GM21737 (cell line): ENCODE measurements around the gene ANGPTL4.
A peak's percentile ranks its signal among the peaks of the same experiment; 100 is the strongest.
"Not testable (repeated sequence)": the region's sequence is repeated elsewhere in the genome, so short reads cannot be mapped to it uniquely, and the experiment has no call there.

Experiments
- ATAC-seq: cut with Tn5 transposase; IDR thresholded peaks from one replicate; pipeline ENCODE4 v1.9.1; 2021; ENCODE audit warnings: mild to moderate bottlenecking, moderate library complexity; ENCODE audit not compliant: unreplicated experiment

ANGPTL4 gene

GRCh38 chr19:8388612-8388958 lies 24.6 kb downstream of the ANGPTL4 start:
- no peak for ATAC-seq

- peak; percentile 89 for ATAC-seq
Observed at GRCh38 chr19:8389891-8390616, 26.1 kb downstream of the ANGPTL4 start, which contains the start of gene RAB11B. RAB11B (plus strand) TSS chr19:8390360; CDS start chr19:8390417, 57 bp downstream.

DNA sequence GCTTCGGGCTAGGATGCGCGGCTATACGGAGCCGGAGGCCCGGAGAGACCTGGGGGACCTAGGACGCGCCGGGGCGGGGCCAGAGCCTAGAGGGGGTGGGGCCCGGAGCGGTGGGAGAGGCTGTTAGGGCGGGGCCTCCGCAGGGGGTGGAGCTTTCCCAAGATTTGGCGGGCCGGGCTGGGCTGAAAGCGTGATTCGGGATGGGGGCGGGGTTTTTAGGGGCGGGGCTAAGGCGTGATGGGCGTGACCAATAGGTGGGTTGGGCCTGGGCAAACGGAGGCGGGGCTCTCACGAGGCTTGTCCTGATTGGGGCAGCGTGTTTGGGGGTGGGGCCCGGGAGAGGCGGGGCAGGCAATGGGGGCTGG lies 26.6 kb downstream of the ANGPTL4 start:
- ATAC-seq = peak; percentile 38

DNA sequence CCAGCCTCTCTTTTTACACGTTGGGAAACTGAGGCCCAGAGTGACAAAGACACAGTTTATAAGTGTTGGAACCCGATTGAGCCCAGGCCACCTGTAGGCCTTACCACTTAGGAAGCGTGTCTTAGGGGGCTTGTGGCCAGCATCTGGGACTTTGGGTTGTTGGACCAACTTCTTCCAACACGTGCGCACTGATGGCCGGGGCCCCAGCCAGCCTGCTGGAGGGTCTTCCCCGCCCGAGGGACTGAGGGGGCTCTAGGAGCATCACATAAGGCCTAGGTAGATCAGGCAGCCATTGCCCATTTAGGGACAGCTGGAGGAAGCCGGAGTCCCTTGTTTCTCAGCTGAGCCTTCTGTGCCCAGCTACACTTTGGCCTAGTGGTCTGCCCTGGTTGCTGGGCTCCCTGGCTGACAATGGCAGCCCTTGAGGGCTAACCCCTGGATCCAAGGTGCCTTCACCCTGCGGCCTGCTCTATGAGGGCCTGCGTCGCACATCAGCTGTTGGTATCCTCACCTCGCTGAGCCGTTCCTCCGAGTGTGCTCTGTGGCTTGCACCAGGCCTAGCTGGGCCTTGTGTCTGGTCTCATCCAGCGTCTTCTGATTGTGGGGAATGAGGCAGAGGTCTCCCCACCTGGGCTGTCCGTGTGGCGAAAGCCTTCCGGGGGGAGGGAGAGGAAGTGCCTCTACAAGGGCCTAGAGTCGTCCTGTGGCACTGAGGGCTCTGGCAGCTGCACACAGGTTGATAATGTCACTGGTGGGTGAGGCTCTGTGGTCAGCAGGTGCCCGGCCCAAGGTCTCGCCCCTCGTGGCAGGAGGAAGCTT lies 27.5 kb downstream of the ANGPTL4 start:
- no peak for ATAC-seq

DNA sequence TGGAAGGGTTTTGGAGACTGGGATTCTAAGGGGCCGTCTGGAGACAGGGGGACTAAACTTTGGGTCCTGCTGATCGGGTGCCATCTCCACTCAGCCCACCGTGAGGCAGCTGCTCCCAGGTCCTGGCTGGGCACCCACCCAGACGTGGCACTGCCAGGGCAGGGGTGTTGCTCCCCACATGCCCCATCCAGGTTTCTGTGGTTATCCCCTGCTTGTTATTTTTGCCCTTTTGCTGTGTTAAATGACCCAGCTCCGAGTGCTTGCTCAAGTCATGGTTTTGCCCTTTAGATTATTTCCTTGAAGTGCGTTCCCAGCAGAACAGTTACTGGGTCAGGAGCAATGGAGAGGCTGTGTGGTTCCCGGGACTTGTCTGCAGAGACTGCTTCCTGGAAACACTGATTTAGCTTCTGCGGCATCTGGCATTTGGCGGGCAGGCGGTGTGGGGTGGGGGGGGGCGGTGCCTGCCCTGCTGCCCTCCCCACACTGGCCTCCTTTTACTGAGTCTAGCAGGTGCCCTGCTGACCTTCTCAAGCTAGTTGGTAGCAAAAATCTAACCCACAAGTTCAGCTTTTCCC lies 28.1 kb downstream of the ANGPTL4 start:
- no peak for ATAC-seq

DNA sequence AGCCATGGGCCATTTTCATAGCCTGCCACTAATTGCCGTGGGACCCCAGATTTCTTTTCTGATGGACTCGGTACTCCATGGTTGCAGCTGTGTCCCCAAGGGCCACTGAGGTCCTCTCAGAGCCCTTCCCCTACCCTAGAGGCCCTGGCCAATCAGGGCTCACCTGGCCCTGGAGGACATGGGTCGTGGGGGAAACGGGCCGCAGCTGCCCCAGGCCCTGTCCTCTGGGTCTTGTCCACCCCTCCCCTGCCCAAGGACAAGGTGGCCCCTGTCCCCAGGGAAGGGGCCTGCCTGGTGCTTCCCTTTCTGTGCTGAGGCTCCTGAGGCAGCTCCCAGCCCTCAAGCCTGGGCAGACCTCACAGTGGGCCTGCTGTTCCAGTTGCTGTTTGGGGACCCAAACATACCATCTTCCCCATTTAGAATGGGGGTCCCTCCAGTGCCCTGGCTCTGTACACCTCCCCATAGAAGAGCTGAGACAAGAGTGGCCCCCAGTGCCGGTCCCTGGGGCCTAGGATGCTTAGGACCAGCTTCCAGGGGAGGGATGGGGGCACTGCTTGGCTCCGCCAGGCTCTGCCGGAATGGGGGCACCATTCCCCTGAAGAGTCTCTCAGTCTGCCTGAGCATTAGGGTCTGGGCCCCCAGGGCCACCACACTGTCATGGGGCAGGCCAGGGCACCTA lies 29.4 kb downstream of the ANGPTL4 start:
- no peak for ATAC-seq

GRCh38 chr19:8393871-8394250 lies 29.9 kb downstream of the ANGPTL4 start:
- no peak for ATAC-seq

- no peak for ATAC-seq
Observed at GRCh38 chr19:8395621-8396082, 31.7 kb downstream of the ANGPTL4 start.

DNA sequence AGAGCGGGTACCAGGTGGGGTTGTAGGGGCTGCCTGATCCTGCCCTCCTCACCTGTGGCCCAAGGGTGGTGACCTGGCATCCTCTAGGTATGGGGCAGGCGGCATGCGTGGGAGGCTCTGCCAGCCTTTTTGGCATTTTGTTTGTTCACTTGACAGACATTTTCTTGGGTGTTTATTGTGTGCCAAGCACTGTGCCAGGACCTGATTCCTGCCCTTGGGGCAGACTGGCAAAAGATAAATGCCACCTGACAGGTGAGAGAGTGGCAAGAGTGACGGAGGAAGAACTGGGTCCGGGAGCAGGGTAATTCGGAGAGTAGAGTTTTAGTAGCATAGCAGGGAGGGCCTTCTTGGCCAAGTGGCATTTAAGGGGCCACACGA lies 32.2 kb downstream of the ANGPTL4 start:
- ATAC-seq = no peak

DNA sequence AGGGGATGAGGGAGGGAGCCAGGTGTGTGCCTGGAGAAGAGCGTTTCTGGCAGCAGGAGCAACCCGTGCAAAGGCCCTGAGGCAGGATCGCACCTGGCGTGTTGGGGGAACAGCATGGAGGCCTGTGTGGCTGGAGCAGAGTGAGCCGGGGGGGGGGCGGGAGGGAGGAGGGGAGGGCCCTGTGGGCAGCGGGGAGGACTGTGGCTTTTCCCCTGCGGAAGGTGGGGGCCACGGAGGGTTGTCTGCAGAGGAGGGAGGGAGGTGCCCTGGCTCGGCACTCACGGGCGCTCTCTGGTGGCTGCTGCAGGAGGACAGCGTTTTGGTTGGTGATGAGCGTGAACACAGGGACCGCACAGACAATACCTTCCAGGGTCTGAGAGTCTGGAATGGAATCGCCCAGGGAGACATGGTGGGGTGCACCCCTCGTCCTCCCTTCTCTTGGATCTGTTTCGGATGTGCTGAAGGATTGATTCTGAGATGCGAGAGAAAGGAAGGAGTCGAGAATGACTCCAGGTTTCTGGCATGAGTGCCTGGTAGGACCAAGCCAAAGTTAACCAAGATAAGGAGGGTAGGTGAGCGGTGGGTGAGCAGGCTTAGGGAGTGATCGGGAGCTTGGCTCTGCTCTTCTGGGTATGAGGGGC lies 32.7 kb downstream of the ANGPTL4 start:
- no peak for ATAC-seq

GRCh38 chr19:8397271-8397670 lies 33.3 kb downstream of the ANGPTL4 start:
- ATAC-seq = no peak

- no peak for ATAC-seq
Observed at GRCh38 chr19:8397746-8398310, 33.9 kb downstream of the ANGPTL4 start.

DNA sequence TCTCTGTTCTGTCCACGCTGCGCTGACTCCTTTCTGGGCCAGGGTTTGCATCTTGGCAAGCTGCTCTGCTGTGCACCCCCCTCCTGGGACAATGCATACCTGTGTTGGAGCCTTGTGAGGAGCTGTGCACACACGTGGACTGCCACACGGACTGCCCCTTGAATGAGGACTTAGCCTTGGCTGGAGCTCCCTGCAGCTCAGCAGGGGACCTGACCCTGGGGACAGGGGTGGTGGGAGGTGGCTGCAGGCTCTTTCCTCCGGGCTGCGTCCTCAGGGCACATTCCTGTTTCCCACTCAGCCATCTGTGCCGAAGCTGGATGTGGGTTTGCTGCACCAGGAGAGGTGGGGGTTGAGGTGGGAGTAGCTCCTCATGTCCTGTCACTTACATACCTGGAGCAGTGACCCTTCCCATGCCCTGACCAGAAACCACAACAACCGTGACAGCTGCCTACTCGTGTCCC lies 34.4 kb downstream of the ANGPTL4 start:
- ATAC-seq = no peak

GRCh38 chr19:8399681-8400188 lies 35.8 kb downstream of the ANGPTL4 start:
- ATAC-seq = no peak

- ATAC-seq = no peak
Observed at GRCh38 chr19:8401981-8402411, 38.0 kb downstream of the ANGPTL4 start.

GRCh38 chr19:8403098-8403819 lies 39.3 kb downstream of the ANGPTL4 start:
- no peak for ATAC-seq

DNA sequence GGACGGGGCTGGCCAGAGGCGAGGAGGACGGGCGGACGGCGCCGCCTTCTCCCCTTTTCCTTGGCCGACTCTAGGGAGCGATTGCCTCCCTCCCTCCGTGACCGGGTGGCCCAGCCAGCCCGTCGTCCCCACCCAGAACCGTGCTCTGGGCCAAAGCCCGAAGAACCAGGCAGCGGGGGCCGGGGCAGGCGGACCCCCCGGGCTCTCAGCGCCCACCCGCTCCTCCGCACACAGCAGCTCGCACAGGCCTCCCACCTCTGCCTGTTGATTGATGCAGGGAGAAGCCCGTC lies 39.8 kb downstream of the ANGPTL4 start:
- no peak for ATAC-seq

DNA sequence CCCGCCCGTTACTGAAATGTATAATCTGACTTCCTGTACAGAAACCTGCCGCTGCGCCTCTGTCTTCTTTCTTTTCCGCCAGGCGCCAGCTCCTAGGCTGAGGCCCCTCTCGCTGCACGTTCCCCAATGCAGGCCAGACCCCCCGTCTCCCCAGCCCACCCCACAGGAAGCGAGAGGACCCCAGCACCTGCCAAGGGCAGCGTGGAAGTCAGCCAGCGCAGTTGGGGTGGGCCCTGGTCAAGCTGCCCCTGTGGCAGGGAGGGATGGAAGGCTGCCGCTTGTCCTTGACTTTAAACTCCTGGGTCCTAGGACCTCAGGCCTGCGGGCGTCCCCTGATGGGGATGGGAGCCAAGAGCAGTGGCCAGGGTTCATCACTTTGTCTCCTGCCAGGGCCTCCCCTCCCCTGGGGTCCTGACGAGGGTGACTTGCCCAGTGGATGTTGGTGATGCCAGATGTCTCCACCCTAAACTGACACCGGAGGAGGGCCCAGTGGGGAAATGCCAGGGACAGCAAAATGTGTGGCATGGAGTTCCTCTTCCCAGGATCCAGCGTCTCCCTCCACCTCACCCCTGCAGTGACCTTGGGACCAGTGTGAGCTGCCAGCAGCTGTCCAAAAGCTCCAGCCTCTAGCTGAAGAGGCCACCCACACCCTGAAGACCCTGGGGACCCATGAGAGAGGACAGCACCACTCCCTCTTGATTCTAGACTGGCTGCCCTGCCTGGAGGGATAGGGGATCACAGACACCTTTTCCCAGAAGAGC lies 40.6 kb downstream of the ANGPTL4 start:
- no peak for ATAC-seq

GRCh38 chr19:8410718-8411117 lies 46.8 kb downstream of the ANGPTL4 start:
- not testable (repeated sequence) for ATAC-seq
